MCF 10A (cell line): ENCODE measurements around the gene ATP6V1G3. TPM values are rescaled to one million over a fixed set of nuclear protein-coding genes. Genes with fewer than 3 reads are reported as not detected.

Experiments used
- BruUV-seq: library from RNA; stranded (reverse); fragments of 400-500 nt; replicated peaks from 2 replicates; lab custom pipeline; 2021; lab: Mats Ljungman, UMichigan
- CTCF ChIA-PET: fragments of 300-600 bp; sonication (Branson Sonifier 250); formaldehyde crosslinking; extraction: SDS; loops from one replicate; lab custom pipeline; 2021; ENCODE audit warnings: antibody characterized with exemption, inconsistent platforms; lab: Yijun Ruan, JAX
- POLR2A ChIA-PET: fragments of 300-600, 350-650 bp; sonication (Branson Sonifier 250); formaldehyde crosslinking; extraction: SDS; loops from one replicate; lab custom pipeline; 2020; ENCODE audit warnings: antibody characterized with exemption, inconsistent platforms; lab: Yijun Ruan, JAX
- DNase-seq: peaks from one replicate; pipeline ENCODE4 v3.0.0-alpha.2; 2018; ENCODE audit not compliant: unreplicated experiment
- H3K27ac Mint-ChIP-seq: one replicate; pipeline ENCODE4 v1.8.0; 2022; ENCODE audit warnings: mild to moderate bottlenecking, low read depth, mixed read lengths; ENCODE audit not compliant: unreplicated experiment
- H3K27me3 Mint-ChIP-seq: one replicate; pipeline ENCODE4 v1.8.0; 2022; ENCODE audit warnings: mixed read lengths; ENCODE audit not compliant: insufficient read depth, unreplicated experiment
- H3K36me3 Mint-ChIP-seq: one replicate; pipeline ENCODE4 v1.8.0; 2022; ENCODE audit warnings: mild to moderate bottlenecking, moderate library complexity, mixed read lengths; ENCODE audit not compliant: insufficient read depth, unreplicated experiment
- H3K4me1 Mint-ChIP-seq: one replicate; pipeline ENCODE4 v1.8.0; 2022; ENCODE audit warnings: mixed read lengths; ENCODE audit not compliant: insufficient read depth, unreplicated experiment
- H3K4me3 Mint-ChIP-seq: one replicate; pipeline ENCODE4 v1.8.0; 2022; ENCODE audit warnings: mild to moderate bottlenecking, moderate library complexity, mixed read lengths; ENCODE audit not compliant: unreplicated experiment
- H3K9me3 Mint-ChIP-seq: one replicate; pipeline ENCODE4 v1.8.0; 2022; ENCODE audit warnings: mixed read lengths; ENCODE audit not compliant: unreplicated experiment
- CTCF ChIP-seq: fragments of 200-600 bp; IDR thresholded peaks from one replicate; pipeline ENCODE4 v1.8.0; 2022; ENCODE audit warnings: antibody characterized with exemption, mild to moderate bottlenecking; ENCODE audit not compliant: unreplicated experiment
- intact Hi-C: fragments of 100-400 bp; cut with micrococcal nuclease; formaldehyde crosslinking; loops from 2 replicates; pipeline ENCODE4 v1.14.1; 2022
- total RNA-seq: library from RNA; stranded (reverse); gene quantifications from 2 replicates; pipeline ENCODE4 v1.2.3, GENCODE V29; 2022

Gene ATP6V1G3
- total RNA-seq, 1 experiment from 2014 or later: not detected

- Mint-ChIP-seq H3K36me3 (no peaks in the 10 kb centered on the region), H3K27me3 (no peaks in the 10 kb centered on the region), H3K4me1 (peaks cover 20% of the 10 kb centered on the region), H3K9me3 (no peaks in the 10 kb centered on the region), H3K27ac (no peak overlapping the region), H3K4me3 (no peak overlapping the region)
- ChIA-PET POLR2A (interaction anchor here (0.7 to 1.4 kb wide), 4 partner anchors 16 to 162 kb away, joined by 3 to 4 read pairs (median 3); no protein-coding TSS in a partner anchor), CTCF (interaction anchor here (0.6 to 0.8 kb wide), 2 partner anchors 181 to 256 kb away, joined by 3 to 4 read pairs; no protein-coding TSS in a partner anchor)
- BruUV-seq: no TSS peak
- no peak for DNase-seq
- intact Hi-C loops: loop anchor here (1.0 kb wide), 1 partner anchor 41 kb away; no protein-coding TSS in a partner anchor
- TF ChIP-seq CTCF: no peak
Measured at GRCh38 chr1:198519639-198520501, 20.6 kb downstream of the ATP6V1G3 start.

- no peak for DNase-seq
- no TSS peak for BruUV-seq
- no peaks in the 10 kb centered on the region for H3K27me3 Mint-ChIP-seq
- ChIA-PET POLR2A (no interaction called here), CTCF (interaction anchor here (0.7 kb wide), 1 partner anchor 273 kb away, joined by 3 read pairs; no protein-coding TSS in a partner anchor)
- no peaks in the 10 kb centered on the region for H3K36me3 Mint-ChIP-seq
- no peak overlapping the region for H3K27ac Mint-ChIP-seq
- intact Hi-C loops: no loop called here
- no peak overlapping the region for H3K4me3 Mint-ChIP-seq
- no peaks in the 10 kb centered on the region for H3K9me3 Mint-ChIP-seq
- no peak for TF ChIP-seq CTCF
- peaks cover 14% of the 10 kb centered on the region for H3K4me1 Mint-ChIP-seq
Measured at GRCh38 chr1:198517623-198518199, 22.8 kb downstream of the ATP6V1G3 start.

GRCh38 chr1:198500096-198500495, 40.4 kb downstream of the ATP6V1G3 start:
- H3K4me3 Mint-ChIP-seq: no peak overlapping the region
- H3K27me3 Mint-ChIP-seq: no peaks in the 10 kb centered on the region
- ChIA-PET CTCF (no interaction called here), POLR2A (interaction anchor here (0.7 kb wide), 1 partner anchor 45 kb away, joined by 3 read pairs; no protein-coding TSS in a partner anchor)
- intact Hi-C loops: no loop called here
- no peak overlapping the region for H3K27ac Mint-ChIP-seq
- TF ChIP-seq CTCF: no peak
- H3K36me3 Mint-ChIP-seq: no peaks in the 10 kb centered on the region
- no peak for DNase-seq
- H3K9me3 Mint-ChIP-seq: peaks cover 21% of the 10 kb centered on the region
- peaks cover 37% of the 10 kb centered on the region for H3K4me1 Mint-ChIP-seq
- BruUV-seq: no TSS peak

- ChIA-PET CTCF (interaction anchor here (0.7 kb wide), 2 partner anchors 36 to 186 kb away, joined by 3 read pairs; no protein-coding TSS in a partner anchor), POLR2A (interaction anchor here (0.6 to 4.6 kb wide), 9 partner anchors 12 to 612 kb away, joined by 3 to 42 read pairs (median 4); partner anchors contain the start of gene C1orf53)
- H3K9me3 Mint-ChIP-seq: peaks cover 17% of the 10 kb centered on the region
- H3K36me3 Mint-ChIP-seq: no peaks in the 10 kb centered on the region
- no TSS peak for BruUV-seq
- no peak for TF ChIP-seq CTCF
- no peak overlapping the region for H3K4me3 Mint-ChIP-seq
- H3K27me3 Mint-ChIP-seq: no peaks in the 10 kb centered on the region
- H3K27ac Mint-ChIP-seq: no peak overlapping the region
- DNase-seq: no peak
- intact Hi-C loops: loop anchor here (5.0 kb wide), 1 partner anchor 168 kb away; no protein-coding TSS in a partner anchor
- peaks cover 37% of the 10 kb centered on the region for H3K4me1 Mint-ChIP-seq
Measured at GRCh38 chr1:198499588-198499987, 40.9 kb downstream of the ATP6V1G3 start.
